GM19043 (cell line): ENCODE results near the gene TUBGCP3.
"Not testable (repeated sequence)": the region's sequence is repeated elsewhere in the genome, so short reads cannot be mapped to it uniquely, and the experiment has no call there.

Experiments
- ATAC-seq: cut with Tn5 transposase; IDR thresholded peaks from one replicate; pipeline ENCODE4 v1.9.1; 2021; ENCODE audit warnings: low read depth; ENCODE audit not compliant: unreplicated experiment

Gene TUBGCP3

GRCh38 chr13:112579310-112579843, 8.6 kb downstream of the TUBGCP3 start:
- no peak for ATAC-seq

DNA sequence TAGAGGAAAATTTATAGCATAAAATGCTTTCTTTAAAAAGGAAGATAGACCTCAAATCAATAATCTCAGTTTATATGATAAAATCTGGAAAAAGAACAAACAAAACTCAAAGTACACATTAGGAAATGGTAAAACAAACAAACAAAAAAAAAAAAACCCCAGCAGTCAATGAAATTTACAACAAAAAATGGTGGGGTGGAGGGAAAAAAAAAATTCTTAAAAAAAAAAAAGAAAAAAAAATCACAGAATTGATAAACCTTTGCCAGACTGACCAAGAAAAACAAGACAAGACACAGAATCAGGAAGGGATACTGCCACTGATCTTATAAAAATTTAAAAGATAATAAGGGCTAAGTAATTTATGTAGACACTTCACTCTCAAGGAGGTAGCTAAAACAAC, 11.2 kb downstream of the TUBGCP3 start:
- ATAC-seq: no peak

- ATAC-seq: no peak
Measured at GRCh38 chr13:112576191-112576590, 11.8 kb downstream of the TUBGCP3 start.

DNA sequence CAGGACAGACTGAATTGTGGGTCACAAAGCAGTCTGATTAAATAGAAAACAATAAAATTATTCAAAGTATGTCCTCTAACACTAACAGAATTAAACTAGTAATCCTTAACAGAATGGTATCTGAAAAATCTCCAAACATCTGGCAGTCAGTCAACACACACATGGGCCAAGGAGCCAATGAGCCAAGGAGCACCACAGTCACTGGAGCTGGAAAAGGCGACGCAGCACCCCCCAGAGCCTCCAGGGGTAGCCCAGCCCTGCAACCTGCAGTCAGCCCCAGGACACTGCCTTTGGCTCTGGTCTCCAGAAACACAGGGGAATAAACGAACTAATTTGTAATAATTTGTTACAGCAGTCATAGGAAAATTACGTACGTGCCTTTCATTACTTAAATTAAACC, 12.3 kb downstream of the TUBGCP3 start:
- no peak for ATAC-seq

GRCh38 chr13:112574834-112575613, 12.9 kb downstream of the TUBGCP3 start:
- no peak for ATAC-seq

GRCh38 chr13:112574416-112574815, 13.5 kb downstream of the TUBGCP3 start:
- no peak for ATAC-seq

DNA sequence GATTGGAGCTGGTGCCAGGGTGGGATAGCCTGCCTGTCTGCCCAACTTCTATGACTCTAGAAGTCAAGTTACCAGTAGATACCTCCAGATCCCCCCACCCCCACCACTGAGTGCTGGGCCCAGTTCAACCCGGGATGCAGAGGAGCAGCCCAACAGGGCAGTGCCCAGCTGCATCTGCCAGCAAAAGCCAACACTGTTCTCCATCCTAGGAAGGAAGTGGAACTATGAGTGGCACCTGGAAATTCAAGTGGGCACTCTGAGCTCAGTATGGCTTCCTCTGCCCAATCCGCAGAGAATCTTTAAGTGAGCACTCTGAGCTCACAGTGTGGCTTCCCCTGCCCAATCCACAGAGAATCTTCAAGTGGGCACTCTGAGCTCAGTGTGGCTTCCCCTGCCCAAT, 14.2 kb downstream of the TUBGCP3 start:
- no peak for ATAC-seq

DNA sequence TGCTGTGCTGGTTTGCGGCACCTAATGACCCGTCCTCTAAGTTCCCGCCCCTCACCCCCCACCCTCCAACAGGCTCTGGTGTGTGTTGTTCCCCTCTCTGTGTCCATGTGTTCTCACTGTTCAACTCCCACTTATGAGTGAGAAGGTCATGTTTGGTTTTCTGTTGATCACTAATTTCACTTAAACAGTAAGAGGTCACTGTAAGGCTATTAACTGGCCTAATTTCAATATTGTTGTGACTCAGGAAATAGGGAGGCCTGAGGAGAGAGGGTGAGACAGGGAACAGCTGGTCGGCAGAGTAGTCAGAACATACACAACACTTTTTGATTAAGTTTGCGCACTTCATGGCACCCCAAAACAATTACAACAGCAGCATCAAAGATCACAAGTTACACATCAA, 15.6 kb downstream of the TUBGCP3 start:
- ATAC-seq: no peak

DNA sequence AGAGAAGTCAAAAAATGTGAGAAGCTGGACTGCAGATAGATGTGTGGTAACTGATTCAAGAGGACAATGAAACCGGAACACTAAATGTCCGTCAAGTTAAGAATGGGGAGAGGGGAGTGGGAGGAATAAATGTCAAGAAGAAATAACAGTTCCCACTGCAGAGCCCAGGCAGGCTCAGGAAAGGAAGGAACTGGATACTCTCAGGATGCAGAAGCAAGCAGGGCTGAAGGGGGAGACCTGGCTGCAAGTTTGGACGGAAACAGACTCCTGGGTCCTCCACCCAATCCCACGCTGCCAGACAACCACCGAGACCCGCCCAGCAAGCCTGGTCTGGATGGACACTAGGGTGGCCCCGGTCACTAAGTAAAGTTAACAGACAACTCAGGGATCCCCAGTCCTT, 18.1 kb downstream of the TUBGCP3 start:
- no peak for ATAC-seq

DNA sequence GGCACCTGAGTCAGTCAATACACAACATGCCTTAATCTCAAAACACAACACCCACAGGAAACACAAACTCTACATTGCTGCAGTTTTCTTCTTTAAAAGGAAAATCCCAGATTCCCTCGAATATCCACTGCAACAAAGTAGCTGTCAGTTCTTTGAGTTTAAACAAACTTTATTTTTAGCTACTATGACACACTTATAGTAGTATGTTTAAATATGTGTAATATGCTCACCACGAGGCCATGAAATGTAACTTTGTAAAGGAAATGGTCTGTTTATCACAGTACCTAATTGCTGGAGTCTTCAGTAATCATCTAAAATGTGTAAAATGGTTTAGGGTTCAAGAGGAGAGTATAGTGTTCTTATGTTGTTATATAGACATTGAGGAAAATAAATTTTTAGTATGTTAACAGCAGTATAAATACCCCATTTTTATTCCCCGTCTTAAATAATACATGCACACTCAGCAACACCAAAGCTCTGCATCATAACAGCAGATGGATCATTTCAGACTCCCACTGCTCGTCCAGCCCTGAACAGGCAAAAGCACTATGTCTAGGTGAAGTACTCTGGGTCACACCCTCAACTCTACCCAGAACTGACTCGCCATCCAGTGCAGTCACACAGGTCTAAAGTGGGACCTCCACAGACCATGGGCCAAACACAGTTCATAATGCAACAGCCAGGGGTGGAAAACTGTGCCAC, 20.6 kb downstream of the TUBGCP3 start:
- ATAC-seq: no peak

DNA sequence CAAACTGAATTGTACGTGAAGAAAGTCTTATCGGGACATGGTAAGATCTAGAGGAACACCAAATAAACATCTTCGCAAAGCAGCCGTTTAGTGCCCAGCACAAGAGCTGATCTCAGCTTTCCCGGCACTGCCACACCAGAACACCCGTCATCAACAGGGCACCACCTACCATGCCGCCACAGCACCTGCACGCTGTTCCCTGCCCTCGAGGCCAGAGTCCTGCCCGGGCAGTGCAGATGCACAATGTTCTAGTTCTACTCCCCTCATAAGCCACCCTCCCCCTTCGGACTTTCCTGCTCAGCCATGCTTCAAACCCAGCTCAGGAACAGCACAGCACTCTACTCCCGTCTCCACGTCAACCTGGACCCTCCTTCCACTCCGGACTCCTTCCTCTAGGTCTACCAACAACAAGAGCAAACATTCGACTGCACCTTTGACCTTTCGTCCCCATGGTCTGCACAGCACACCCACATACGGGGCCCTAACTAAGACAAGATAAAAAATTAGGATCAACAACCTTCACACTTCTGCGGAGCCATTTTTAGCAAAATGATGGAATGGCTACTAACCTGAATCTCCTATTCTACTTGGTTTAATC, 25.1 kb downstream of the TUBGCP3 start:
- ATAC-seq: no peak

GRCh38 chr13:112562254-112562653, 25.7 kb downstream of the TUBGCP3 start:
- ATAC-seq: no peak

- ATAC-seq: no peak
Measured at GRCh38 chr13:112561478-112561877, 26.5 kb downstream of the TUBGCP3 start.

DNA sequence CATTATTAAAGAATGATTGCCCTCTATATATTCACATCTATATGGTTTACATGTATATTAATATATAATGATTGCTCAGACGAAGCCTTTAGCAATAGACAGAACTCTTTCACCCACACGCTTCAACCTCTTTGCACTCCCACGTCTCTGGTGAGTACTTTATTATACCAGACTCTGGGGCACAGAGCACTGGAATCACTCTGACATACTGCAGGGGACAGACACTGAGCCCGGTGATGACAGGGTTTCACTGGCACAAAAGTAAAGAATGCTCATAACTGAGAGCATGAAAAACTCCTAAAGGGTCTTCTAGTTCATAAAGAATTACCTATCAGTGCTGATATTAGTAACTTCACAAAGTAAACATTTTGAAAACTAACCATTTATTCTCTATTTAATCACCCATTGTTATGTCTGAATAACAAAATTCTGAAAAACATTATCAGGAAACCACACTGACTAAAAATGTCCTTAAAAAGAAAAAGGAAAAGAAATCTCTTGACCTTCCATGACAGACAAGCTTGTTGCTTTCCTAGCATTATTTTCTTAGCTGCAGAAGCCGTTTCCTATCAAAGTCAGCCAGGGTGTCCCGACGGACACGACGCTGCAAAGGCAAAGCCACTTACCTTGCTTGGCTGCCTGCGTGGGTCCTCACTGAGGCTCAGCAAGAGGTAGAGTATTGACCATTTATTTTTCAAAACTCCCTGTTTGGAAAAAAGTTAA, 29.1 kb downstream of the TUBGCP3 start:
- no peak for ATAC-seq

- ATAC-seq: no peak
Measured at GRCh38 chr13:112556600-112556999, 31.4 kb downstream of the TUBGCP3 start.

- no peak for ATAC-seq
Measured at GRCh38 chr13:112554214-112554850, 33.6 kb downstream of the TUBGCP3 start.

- not testable (repeated sequence) for ATAC-seq
Measured at GRCh38 chr13:112548975-112549374, 39.0 kb downstream of the TUBGCP3 start.

DNA sequence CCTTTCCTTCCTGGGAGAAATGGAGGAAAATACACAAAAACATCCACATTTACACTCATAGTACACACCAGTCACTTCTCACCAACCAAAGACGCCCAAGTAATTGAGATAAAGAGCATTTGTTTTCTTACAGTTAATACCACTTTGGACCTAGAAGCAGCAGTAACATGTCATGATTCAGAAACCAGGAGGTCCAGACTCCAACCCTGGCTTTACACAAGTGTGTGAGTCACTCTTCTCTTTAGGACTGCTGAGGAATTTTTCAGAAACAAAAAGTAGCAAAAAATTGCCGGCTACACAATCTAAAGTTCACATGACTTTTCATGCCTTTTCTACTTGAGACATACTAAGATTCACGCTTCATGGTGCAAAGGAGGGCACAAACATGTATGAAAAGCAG, 42.1 kb downstream of the TUBGCP3 start:
- ATAC-seq: no peak

DNA sequence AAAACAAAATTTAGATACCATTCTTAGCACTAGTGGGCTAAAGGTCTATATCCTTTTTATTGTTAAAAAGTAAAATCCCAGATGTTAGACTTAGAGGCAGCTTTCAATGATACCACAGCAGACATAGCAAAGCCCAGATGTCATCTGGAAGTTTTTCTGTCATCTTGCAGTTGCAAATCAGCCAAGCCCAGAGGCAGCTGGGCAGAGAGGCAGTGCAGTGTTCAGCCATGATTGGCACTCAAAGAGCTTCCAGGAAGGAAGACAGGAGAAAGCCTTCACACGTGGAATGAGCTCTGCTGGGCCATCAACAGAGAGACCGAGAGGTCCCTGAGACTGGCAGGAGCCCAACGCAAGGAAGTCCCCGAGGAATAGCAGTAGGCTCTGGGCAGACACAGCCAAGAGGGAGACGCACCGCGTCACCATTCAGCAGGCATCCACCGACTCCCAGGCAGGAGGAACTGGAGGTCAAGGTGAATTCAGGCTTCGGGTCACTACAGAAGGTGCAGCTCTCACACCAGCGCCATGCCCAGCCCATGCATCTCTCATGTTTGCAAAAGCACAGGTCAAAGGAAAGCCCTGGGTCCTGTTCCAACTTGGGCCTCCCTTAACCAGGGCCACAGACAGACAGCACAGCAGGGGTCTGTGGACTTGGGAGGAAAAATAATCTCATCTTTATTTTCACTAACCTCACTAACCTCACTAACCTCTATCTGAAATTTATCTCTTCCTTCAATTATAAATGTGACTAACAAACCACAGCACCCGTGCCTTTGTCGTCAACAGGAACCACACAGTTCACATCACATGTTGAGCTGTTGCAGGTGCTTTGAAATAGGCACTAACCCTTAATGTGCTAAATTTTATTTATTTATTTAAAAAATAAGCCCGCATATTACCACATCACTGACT, 54.9 kb downstream of the TUBGCP3 start:
- no peak for ATAC-seq
